A549 (cell line): ENCODE data around the gene PCGF1. TPM values are rescaled to one million over a fixed set of nuclear protein-coding genes. Genes with fewer than 3 reads are reported as not detected.

Source experiments
- ATAC-seq, 2 experiments: fragments of 200-7000 bp in 1 of 2; fragments of >200 bp in 1 of 2; cut with Nextera tagmentation in 1 of 2; cut with Tn5 transposase in 1 of 2; 3 replicates each; pipeline versions ENCODE4 v1.8.0 to v1.9.1; 2018 to 2020; ENCODE audit warnings: mild to moderate bottlenecking in 1 of 2, moderate library complexity in 1 of 2
- CTCF ChIA-PET: fragments of 300-600 bp; sonication (Branson Sonifier 250); formaldehyde crosslinking; extraction: SDS; loops from one replicate; lab custom pipeline; 2021; ENCODE audit warnings: antibody characterized with exemption, inconsistent platforms; lab: Yijun Ruan, JAX
- POLR2A ChIA-PET: fragments of 350-600 bp; formaldehyde crosslinking; extraction: SDS; loops from one replicate; lab custom pipeline; 2021; ENCODE audit warnings: antibody characterized with exemption, inconsistent platforms; lab: Yijun Ruan, JAX
- DNase-seq, 2 experiments: peaks; one replicate each; pipeline versions ENCODE4 v3.0.0 to v3.0.0-alpha.2; 2011 to 2016; ENCODE audit warnings: low read depth in 1 of 2, low spot score in 1 of 2
- FAIRE-seq: peaks from 2 replicates; lab custom pipeline; 2011; peaks lifted over from hg19 to GRCh38; lab: Jason Lieb, UNC
- H3K27ac ChIP-seq, 2 experiments: fragments of >200 bp; sonication (Bioruptor Twin); formaldehyde crosslinking; 3 replicates each; pipeline ENCODE4 v1.5.1; 2016 to 2017
- H3K4me1 ChIP-seq: fragments of >200 bp; sonication (Bioruptor Twin); formaldehyde crosslinking; 3 replicates; pipeline ENCODE4 v1.6.1; 2016
- H3K4me2 ChIP-seq: fragments of >200 bp; sonication (Bioruptor Twin); formaldehyde crosslinking; 3 replicates; pipeline ENCODE4 v1.6.1; 2016
- H3K4me3 ChIP-seq: fragments of >200 bp; sonication (Bioruptor Twin); formaldehyde crosslinking; 3 replicates; pipeline ENCODE4 v1.5.1; 2016
- H3K9me3 ChIP-seq: fragments of >200 bp; sonication (Bioruptor Twin); formaldehyde crosslinking; 3 replicates; pipeline ENCODE4 v1.6.1; 2016
- CBX2 ChIP-seq: fragments of 200-600 bp; sonication (generic); IDR thresholded peaks from 2 replicates; pipeline ENCODE4 v1.6.1; 2016; ENCODE audit warnings: low read depth, mild to moderate bottlenecking, borderline replicate concordance
- CBX8 ChIP-seq: fragments of 200-600 bp; sonication (generic); IDR thresholded peaks from 2 replicates; pipeline ENCODE4 v1.6.1; 2016
- CEBPB ChIP-seq, 2 experiments: fragments of >200 bp in 1 of 2; sonication (Bioruptor Twin) in 1 of 2; formaldehyde crosslinking in 1 of 2; IDR thresholded peaks; 2 replicates each; pipeline ENCODE4 v1.6.1; 2012 to 2016
- CHD2 ChIP-seq: fragments of 150-350 bp; IDR thresholded peaks from 2 replicates; pipeline ENCODE4 v1.6.1; 2014; ENCODE audit warnings: low read length; ENCODE audit not compliant: partially characterized antibody
- EHMT2 ChIP-seq: fragments of 200-600 bp; sonication (generic); IDR thresholded peaks from 2 replicates; pipeline ENCODE4 v1.6.1; 2016; ENCODE audit warnings: antibody characterized with exemption, low read depth, mild to moderate bottlenecking, moderate library complexity
- EP300 ChIP-seq, 2 experiments: fragments of >200 bp; sonication (Bioruptor Twin); formaldehyde crosslinking; IDR thresholded peaks; 2 replicates in 1 of 2; 3 replicates in 1 of 2; pipeline ENCODE4 v1.6.1; 2016 to 2017
- FOSL2 ChIP-seq, 2 experiments: fragments of 450-650 bp in 1 of 2; fragments of >200 bp in 1 of 2; sonication (Bioruptor Twin) in 1 of 2; formaldehyde crosslinking; IDR thresholded peaks; 2 replicates each; pipeline versions ENCODE4 v1.5.0 to v1.6.1; 2016 to 2020; ENCODE audit warnings: mild to moderate bottlenecking in 1 of 2, moderate library complexity in 1 of 2
- JUNB ChIP-seq: fragments of >200 bp; sonication (Bioruptor Twin); formaldehyde crosslinking; IDR thresholded peaks from 2 replicates; pipeline ENCODE4 v1.6.1; 2016
- KDM5A ChIP-seq: fragments of 200-600 bp; sonication (generic); IDR thresholded peaks from 2 replicates; pipeline ENCODE4 v1.6.1; 2016; ENCODE audit warnings: antibody characterized with exemption, mild to moderate bottlenecking
- MYC ChIP-seq: IDR thresholded peaks from 2 replicates; pipeline ENCODE4 v1.6.1; 2012; ENCODE audit warnings: mild to moderate bottlenecking, inconsistent platforms, low read length, improper control_type of control experiment, borderline replicate concordance
- PHF8 ChIP-seq: fragments of 200-600 bp; sonication (generic); IDR thresholded peaks from 2 replicates; pipeline ENCODE4 v1.6.1; 2016; ENCODE audit warnings: low read depth, mild to moderate bottlenecking, antibody characterized with exemption, moderate library complexity, borderline replicate concordance
- POLR2A ChIP-seq: IDR thresholded peaks from 2 replicates; pipeline ENCODE4 v1.6.1; 2012; ENCODE audit warnings: mild to moderate bottlenecking, low read length
- RARB ChIP-seq: fragments of 250-450 bp; sonication (Bioruptor Pico); IDR thresholded peaks from 2 replicates; pipeline ENCODE4 v1.8.0; 2021; ENCODE audit warnings: mild to moderate bottlenecking, moderate library complexity
- RFX5 ChIP-seq: fragments of 450-650 bp; IDR thresholded peaks from 2 replicates; pipeline ENCODE4 v1.7.1; 2014; ENCODE audit warnings: antibody characterized with exemption, mild to moderate bottlenecking, moderate library complexity
- TFCP2L1 ChIP-seq: fragments of 250-450 bp; sonication (Bioruptor Pico); IDR thresholded peaks from 2 replicates; pipeline ENCODE4 v1.5.0; 2021; ENCODE audit warnings: mild to moderate bottlenecking
- TP53 ChIP-seq: fragments of 250-450 bp; sonication (Bioruptor Pico); IDR thresholded peaks from 2 replicates; pipeline ENCODE4 v1.5.0; 2021; ENCODE audit warnings: mild to moderate bottlenecking, moderate library complexity
- ZC3H11A ChIP-seq: fragments of 450-650 bp; IDR thresholded peaks from 2 replicates; pipeline ENCODE4 v1.6.1; 2014; ENCODE audit warnings: antibody characterized with exemption, mild to moderate bottlenecking
- ZFP36 ChIP-seq: fragments of 450-650 bp; IDR thresholded peaks from 2 replicates; pipeline ENCODE4 v1.6.1; 2014; ENCODE audit warnings: borderline replicate concordance; ENCODE audit not compliant: partially characterized antibody
- ZSCAN20 ChIP-seq: fragments of 250-450 bp; sonication (Bioruptor Pico); IDR thresholded peaks from 2 replicates; pipeline ENCODE4 v1.8.0; 2022; ENCODE audit warnings: mild to moderate bottlenecking, moderate library complexity
- WGBS: methylation state at CpG from one replicate; pipeline ENCODE4 v1.1.6; 2017; ENCODE audit errors: missing lambda C conversion rate; 5-methylcytosine and 5-hydroxymethylcytosine counted together
- polyA plus RNA-seq, 4 experiments: library from polyadenylated mRNA; depleted of rRNA in 3 of 4; stranded (reverse); fragments of >200 nt; fragmentation: RNase III in 1 of 4; extraction: RNeasy Plus Mini Kit Qiagen cat#74134 plus additional on column Dnase treatment in 1 of 4; gene quantifications; 2 replicates in 3 of 4; 3 replicates in 1 of 4; pipeline ENCODE4 v1.2.3, GENCODE V29; 2011 to 2017
- TF ChIP-seq, protein P1 (sequence below): IDR thresholded peaks from 2 replicates; pipeline ENCODE4 v1.6.1; 2012; ENCODE audit warnings: low read depth, borderline replicate concordance
- TF ChIP-seq, protein P2 (sequence below): fragments of 450-650 bp; IDR thresholded peaks from 2 replicates; pipeline ENCODE4 v1.6.1; 2014; ENCODE audit warnings: antibody characterized with exemption
- TF ChIP-seq, protein P3 (sequence below): IDR thresholded peaks from 2 replicates; pipeline ENCODE4 v1.6.1; 2012

PCGF1 gene
- polyA plus RNA-seq, 2 of the 4 experiments (the other 2 are of a cell fraction) = 32.2 to 53.6 TPM

DNA sequence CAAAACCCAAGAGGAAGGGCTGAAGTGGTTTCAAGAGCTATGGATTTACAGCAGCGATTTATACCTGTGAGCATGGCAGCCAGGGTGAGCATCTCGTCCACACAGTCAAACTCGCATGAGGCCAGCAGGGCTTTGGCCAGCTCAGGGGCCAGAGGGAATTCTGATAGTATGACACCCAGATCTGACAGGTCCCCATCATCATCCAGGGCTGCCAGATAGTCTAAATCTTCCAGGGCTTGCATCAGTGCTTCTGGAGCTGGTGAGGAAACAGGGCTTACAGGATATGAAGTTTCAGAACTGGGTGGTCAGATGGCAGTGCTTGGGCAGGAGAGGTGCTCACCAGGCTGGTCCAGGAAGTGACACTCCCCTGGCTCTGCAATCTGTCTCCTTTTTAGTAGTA, 15.0 kb upstream of the PCGF1 start:
- no peaks in the 10 kb centered on the region for H3K9me3 ChIP-seq
- POLR2A ChIA-PET = no interaction called here
- FAIRE-seq (no peak), DNase-seq (no peak), ATAC-seq (peak in 1 of 2 experiments; percentile 12; a peak in 1 of 6 replicates)
- H3K4me3 ChIP-seq = no peak overlapping the region
- H3K4me1 ChIP-seq = no peaks in the 10 kb centered on the region; the same call in 2 of the 3 replicates
- no peak overlapping the region for H3K27ac ChIP-seq
- TF ChIP-seq TFCP2L1 (CRISPR knock-in tag) = no peak
- TF ChIP-seq MYC = no peak
- no peak for TF ChIP-seq POLR2A
- no peak for TF ChIP-seq ZSCAN20
- no peak for TF ChIP-seq RARB (CRISPR knock-in tag)
- no peak for TF ChIP-seq CEBPB (IDR thresholded peaks at IDR 0.05)
- no peak for TF ChIP-seq KDM5A
- TF ChIP-seq, protein P1, sequence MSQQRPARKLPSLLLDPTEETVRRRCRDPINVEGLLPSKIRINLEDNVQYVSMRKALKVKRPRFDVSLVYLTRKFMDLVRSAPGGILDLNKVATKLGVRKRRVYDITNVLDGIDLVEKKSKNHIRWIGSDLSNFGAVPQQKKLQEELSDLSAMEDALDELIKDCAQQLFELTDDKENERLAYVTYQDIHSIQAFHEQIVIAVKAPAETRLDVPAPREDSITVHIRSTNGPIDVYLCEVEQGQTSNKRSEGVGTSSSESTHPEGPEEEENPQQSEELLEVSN = no peak
- no peak for TF ChIP-seq PHF8
- TF ChIP-seq CBX8 = no peak
- TF ChIP-seq, protein P2, sequence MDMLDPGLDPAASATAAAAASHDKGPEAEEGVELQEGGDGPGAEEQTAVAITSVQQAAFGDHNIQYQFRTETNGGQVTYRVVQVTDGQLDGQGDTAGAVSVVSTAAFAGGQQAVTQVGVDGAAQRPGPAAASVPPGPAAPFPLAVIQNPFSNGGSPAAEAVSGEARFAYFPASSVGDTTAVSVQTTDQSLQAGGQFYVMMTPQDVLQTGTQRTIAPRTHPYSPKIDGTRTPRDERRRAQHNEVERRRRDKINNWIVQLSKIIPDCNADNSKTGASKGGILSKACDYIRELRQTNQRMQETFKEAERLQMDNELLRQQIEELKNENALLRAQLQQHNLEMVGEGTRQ = no peak
- no peak for TF ChIP-seq RFX5
- TF ChIP-seq EHMT2 = no peak
- TF ChIP-seq ZC3H11A = no peak
- TF ChIP-seq TP53 (CRISPR knock-in tag) = no peak
- TF ChIP-seq FOSL2 (IDR thresholded peaks at IDR 0.05) = no peak
- TF ChIP-seq FOSL2 (CRISPR knock-in tag; IDR thresholded peaks at IDR 0.05) = no peak
- no peak for TF ChIP-seq EP300 (IDR thresholded peaks at IDR 0.05)
- CTCF ChIA-PET = interaction anchor here (1.0 to 2.4 kb wide), 6 partner anchors 9 to 65 kb away, joined by 3 to 8 read pairs (median 6); partner anchors contain the start of genes CCDC142 and TTC31
- 49% methylated on average over 3 of the region's 3 CpGs for WGBS
- H3K4me2 ChIP-seq = no peak overlapping the region

DNA sequence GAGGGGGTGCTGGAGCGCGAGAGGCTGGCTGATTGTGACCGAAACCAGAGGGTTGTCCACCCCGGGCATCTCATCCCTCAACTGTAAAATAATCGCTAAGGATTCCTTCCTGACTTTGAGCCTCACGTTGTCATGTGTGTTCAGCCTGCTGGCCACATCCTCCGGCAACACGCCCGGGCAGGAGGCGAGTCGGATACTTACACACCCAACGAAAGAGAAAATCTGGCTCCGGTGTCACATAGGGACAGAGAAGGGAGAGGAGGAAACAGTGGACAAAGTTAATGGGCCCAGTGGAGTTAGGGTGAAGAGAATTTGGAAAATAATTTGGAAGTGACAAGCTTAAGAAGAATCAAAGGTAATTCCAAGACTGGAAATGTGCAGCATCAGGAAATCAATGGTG, 9.2 kb upstream of the PCGF1 start:
- no peak overlapping the region for H3K4me2 ChIP-seq

More for the DNA sequence above, 9.2 kb upstream of the PCGF1 start:
- FAIRE-seq (no peak), DNase-seq (no peak), ATAC-seq (no peak)
- WGBS = 87% methylated on average over 13 of the region's 13 CpGs
- ChIA-PET CTCF (interaction anchor here (0.6 kb wide), 2 partner anchors 11 to 15 kb away, joined by 3 to 4 read pairs; no protein-coding TSS in a partner anchor), POLR2A (no interaction called here)
- H3K27ac ChIP-seq = no peak overlapping the region
- no peaks in the 10 kb centered on the region for H3K9me3 ChIP-seq
- no peak overlapping the region for H3K4me3 ChIP-seq
- no peak for TF ChIP-seq CHD2
- TF ChIP-seq JUNB = no peak
- TF ChIP-seq CBX2 = no peak
- TF ChIP-seq MYC = no peak
- TF ChIP-seq, protein P2 = no peak
- TF ChIP-seq ZFP36 = no peak
- TF ChIP-seq, protein P3, sequence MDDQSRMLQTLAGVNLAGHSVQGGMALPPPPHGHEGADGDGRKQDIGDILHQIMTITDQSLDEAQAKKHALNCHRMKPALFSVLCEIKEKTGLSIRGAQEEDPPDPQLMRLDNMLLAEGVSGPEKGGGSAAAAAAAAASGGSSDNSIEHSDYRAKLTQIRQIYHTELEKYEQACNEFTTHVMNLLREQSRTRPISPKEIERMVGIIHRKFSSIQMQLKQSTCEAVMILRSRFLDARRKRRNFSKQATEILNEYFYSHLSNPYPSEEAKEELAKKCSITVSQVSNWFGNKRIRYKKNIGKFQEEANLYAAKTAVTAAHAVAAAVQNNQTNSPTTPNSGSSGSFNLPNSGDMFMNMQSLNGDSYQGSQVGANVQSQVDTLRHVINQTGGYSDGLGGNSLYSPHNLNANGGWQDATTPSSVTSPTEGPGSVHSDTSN = no peak
- H3K4me1 ChIP-seq = peaks cover 6% of the 10 kb centered on the region; the same call in 1 of the 3 replicates
